Measurements from ENCODE around the gene TRABD. TPM values are rescaled to one million over a fixed set of nuclear protein-coding genes. Genes with fewer than 3 reads are reported as not detected.
A peak's percentile ranks its signal among the peaks of the same experiment; 100 is the strongest.

The TRABD gene
- total RNA-seq, 4 donors from 2014 or later: 21.4 to 30.3 (median 24.5) TPM

DNA sequence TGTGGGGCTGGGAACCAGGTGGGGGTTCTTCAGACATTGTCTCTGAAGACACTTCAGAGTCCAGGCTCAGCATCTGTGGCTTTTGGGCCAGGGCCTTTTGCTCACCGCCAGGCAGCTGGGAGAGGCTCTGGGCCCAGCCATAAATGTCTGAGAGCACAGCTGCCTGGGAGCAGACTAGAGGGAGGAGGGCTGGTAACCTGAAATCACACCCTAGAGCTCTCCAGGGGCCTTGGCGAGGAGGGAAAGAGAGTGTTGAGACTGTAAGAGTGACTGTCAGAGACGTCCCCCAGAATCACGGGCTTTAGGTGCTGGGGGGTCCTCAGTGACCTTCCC lies 4.1 kb downstream of the TRABD start:
- Histone ChIP-seq H3K27ac (peak overlapping the region in 3 of 4 donors; percentile 37 to 66 (median 58)), H3K27me3 (no peaks in the 10 kb centered on the region), H3K9me3 (no peaks in the 10 kb centered on the region), H3K4me3 (peak overlapping the region; percentile 37 to 43 (median 40)), H3K4me1 (peaks cover 22 to 30% of the 10 kb centered on the region in 2 donors), H3K36me3 (peaks cover 0 to 17% of the 10 kb centered on the region in 2 donors)
- intact Hi-C loops (cut with DNase I; ENCODE audit: low total_unique reads): loop anchor here (10.0 kb wide), 1 partner anchor 405 kb away; no protein-coding TSS in a partner anchor
- TF ChIP-seq POLR2A (IDR thresholded peaks at IDR 0.05): no peak
- TF ChIP-seq, protein P1, sequence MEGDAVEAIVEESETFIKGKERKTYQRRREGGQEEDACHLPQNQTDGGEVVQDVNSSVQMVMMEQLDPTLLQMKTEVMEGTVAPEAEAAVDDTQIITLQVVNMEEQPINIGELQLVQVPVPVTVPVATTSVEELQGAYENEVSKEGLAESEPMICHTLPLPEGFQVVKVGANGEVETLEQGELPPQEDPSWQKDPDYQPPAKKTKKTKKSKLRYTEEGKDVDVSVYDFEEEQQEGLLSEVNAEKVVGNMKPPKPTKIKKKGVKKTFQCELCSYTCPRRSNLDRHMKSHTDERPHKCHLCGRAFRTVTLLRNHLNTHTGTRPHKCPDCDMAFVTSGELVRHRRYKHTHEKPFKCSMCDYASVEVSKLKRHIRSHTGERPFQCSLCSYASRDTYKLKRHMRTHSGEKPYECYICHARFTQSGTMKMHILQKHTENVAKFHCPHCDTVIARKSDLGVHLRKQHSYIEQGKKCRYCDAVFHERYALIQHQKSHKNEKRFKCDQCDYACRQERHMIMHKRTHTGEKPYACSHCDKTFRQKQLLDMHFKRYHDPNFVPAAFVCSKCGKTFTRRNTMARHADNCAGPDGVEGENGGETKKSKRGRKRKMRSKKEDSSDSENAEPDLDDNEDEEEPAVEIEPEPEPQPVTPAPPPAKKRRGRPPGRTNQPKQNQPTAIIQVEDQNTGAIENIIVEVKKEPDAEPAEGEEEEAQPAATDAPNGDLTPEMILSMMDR (IDR thresholded peaks at IDR 0.05 in 4 of 5, conservative IDR thresholded peaks at IDR 0.05 in 1 of 5): no peak
- DNase-seq (no peak), ATAC-seq (no peak)
- in situ Hi-C loops (cut with MboI; ENCODE audit: low sequenced_read_pairs in 4 of 4): no loop called here

DNA sequence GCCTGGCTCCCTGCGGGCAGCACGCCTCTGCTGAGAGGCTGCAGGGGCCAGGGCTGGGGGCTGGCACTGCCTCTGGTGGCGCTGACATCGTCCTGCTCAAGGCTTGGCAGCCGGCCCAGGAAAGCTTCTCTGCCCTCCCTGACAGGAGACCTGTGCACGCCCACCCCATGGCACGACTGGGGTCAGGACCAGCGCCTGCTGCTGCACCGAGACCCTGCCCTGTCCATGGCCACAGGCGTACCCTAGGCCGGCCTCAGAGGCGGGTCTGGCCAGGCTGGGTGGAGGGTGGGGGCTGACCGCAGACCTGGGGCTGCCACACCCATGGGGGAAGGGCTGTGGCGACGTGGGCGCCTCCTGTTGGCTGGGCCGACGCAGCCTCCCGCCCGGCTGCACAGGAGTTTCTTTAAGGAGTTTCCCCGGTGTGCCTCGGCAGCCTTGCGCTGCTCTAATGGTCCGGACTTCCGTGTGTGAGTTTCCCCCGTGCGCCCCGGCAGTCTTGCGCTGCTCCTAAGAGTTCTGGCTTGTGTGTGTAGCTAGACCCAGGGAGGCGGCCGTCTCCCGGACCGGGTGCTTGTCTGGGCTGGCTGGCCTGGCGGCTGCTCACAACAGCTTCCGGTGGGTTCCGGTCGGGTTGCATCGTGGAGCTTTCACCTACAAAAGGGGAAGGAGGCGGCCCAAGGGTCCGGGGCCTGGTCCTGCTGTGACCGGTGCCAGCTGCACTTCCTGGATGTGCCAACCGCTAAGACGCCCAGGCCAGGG lies 4.6 kb downstream of the TRABD start:
- H3K27me3 ChIP-seq: no peaks in the 10 kb centered on the region
- DNase-seq (peak in 1 of 2 donors; percentile 48), ATAC-seq (peak in 1 of 2 donors; percentile 10)
- H3K4me3 ChIP-seq: peak overlapping the region; percentile 37 to 43 (median 40)
- intact Hi-C loops (cut with DNase I; ENCODE audit: low total_unique reads) (no loop called here), in situ Hi-C loops (cut with MboI; ENCODE audit: low sequenced_read_pairs in 4 of 4) (no loop called here)
- peaks cover 0 to 19% of the 10 kb centered on the region in 2 donors for H3K36me3 ChIP-seq
- H3K9me3 ChIP-seq: no peaks in the 10 kb centered on the region
- TF ChIP-seq, protein P1 (IDR thresholded peaks at IDR 0.05 in 4 of 5, conservative IDR thresholded peaks at IDR 0.05 in 1 of 5): no peak
- no peak for TF ChIP-seq POLR2A (IDR thresholded peaks at IDR 0.05)
- H3K27ac ChIP-seq: peak overlapping the region; percentile 37 to 66 (median 50)
- peaks cover 22 to 27% of the 10 kb centered on the region in 2 donors for H3K4me1 ChIP-seq

DNA sequence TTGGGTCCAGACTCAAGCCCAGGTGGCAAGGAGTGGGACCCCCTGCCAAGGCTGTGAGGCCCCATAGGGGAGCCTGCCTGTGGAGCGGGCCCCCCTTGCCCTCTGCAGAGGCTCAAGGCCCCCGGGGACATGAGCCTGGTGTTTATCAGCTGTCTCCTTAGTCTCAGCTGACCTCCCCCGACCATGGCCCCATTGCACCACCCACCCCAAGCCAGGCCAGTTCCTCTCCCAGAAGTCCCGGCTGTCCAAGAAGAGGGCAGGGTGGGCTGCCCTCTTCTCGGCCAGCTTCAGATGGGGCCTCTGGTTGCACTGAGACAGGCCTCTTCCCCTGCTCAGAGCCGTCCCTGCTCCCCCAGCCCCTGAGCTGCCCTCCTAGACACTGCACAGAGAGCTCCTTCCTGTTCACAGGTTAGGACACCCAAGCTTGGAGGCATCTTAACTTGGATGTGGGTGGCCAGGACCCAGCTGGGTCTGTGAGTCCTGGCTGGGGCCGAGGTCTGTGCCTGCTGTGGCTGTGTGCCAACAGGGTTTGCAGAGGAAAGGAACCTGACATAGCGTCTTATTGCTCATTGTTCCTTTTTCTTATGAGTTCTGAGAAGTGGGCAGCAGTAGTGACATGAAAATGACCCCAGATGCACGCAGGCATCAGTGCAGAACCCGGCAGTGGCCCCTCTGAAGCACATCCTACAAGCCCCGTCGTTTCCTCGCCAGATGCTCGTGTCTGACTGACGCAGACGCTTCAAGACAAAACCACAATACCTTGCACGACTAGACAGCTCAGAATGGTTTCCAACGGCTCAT lies 5.4 kb downstream of the TRABD start:
- H3K9me3 ChIP-seq: no peaks in the 10 kb centered on the region
- H3K4me3 ChIP-seq: peak overlapping the region; percentile 37 to 43 (median 40)
- DNase-seq (no peak), ATAC-seq (no peak)
- intact Hi-C loops (cut with DNase I; ENCODE audit: low total_unique reads): no loop called here
- TF ChIP-seq POLR2A (IDR thresholded peaks at IDR 0.05): no peak
- TF ChIP-seq, protein P1 (IDR thresholded peaks at IDR 0.05 in 4 of 5, conservative IDR thresholded peaks at IDR 0.05 in 1 of 5): no peak
- H3K27me3 ChIP-seq: no peaks in the 10 kb centered on the region
- H3K36me3 ChIP-seq: peaks cover 0 to 26% of the 10 kb centered on the region in 2 donors
- peak overlapping the region in 3 of 4 donors; percentile 37 to 66 (median 58) for H3K27ac ChIP-seq
- peaks cover 22 to 26% of the 10 kb centered on the region in 2 donors for H3K4me1 ChIP-seq
- in situ Hi-C loops (cut with MboI; ENCODE audit: low sequenced_read_pairs in 4 of 4): no loop called here

DNA sequence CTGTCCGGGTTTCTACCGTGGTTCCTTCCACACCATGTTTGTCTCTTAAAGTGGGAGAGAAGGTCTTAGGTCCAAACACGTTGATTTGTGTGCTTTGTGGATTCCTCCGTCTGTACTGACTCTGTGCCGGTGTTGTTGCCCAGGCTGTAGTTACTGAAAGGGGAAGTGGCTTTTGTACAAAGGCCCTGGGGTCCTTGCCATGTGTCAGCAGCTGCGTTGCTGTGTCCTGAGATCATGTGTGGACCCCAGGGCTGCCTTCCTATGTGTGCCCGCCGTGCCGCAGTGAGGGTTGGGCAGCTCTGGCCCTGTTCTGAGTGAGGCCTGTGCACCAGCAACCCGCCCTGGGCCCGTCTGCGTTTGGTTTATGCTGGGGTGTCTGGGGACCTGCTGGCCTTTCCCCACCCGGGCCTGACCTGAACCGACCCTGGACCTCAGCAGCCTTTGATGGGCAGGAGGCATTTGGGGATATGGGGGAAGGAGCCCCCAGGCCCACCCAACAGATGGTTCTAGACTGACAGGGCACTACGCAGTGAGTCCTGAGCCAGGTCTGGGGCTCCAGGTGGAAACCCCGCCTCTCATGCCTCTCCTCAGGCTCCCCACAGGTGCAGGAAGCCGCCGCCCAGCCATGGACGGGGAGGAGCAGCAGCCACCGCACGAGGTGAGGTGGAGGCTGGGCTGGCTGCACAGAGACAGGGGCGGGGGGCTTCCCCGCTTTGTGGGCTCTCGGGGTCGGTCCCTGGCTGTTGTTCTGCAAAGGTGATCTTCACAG lies 6.9 kb downstream of the TRABD start:
- Histone ChIP-seq H3K4me1 (peaks cover 11 to 15% of the 10 kb centered on the region in 2 donors), H3K9me3 (no peaks in the 10 kb centered on the region), H3K4me3 (no peak overlapping the region), H3K36me3 (peaks cover 0 to 35% of the 10 kb centered on the region in 2 donors), H3K27me3 (no peaks in the 10 kb centered on the region), H3K27ac (no peak overlapping the region)
- in situ Hi-C loops (cut with MboI; ENCODE audit: low sequenced_read_pairs in 4 of 4): no loop called here
- ATAC-seq (no peak), DNase-seq (no peak)
- TF ChIP-seq POLR2A (IDR thresholded peaks at IDR 0.05): no peak
- TF ChIP-seq, protein P1 (IDR thresholded peaks at IDR 0.05 in 4 of 5, conservative IDR thresholded peaks at IDR 0.05 in 1 of 5): no peak
- intact Hi-C loops (cut with DNase I; ENCODE audit: low total_unique reads): no loop called here

Data from gastrocnemius medialis (tissue), 4 donors.